Inflammatory macrophage treated with lipopolysaccharide for 1 hour (primary cell): Measurements from ENCODE around the gene RNASE8.

Experiments used
- DNase-seq, 2 donors: peaks; one replicate each; pipeline ENCODE4 v3.0.0-alpha.2; 2020 to 2022

Gene RNASE8

GRCh38 chr14:21093769-21094681, 36.4 kb downstream of the RNASE8 start:
- no peak for DNase-seq

DNA sequence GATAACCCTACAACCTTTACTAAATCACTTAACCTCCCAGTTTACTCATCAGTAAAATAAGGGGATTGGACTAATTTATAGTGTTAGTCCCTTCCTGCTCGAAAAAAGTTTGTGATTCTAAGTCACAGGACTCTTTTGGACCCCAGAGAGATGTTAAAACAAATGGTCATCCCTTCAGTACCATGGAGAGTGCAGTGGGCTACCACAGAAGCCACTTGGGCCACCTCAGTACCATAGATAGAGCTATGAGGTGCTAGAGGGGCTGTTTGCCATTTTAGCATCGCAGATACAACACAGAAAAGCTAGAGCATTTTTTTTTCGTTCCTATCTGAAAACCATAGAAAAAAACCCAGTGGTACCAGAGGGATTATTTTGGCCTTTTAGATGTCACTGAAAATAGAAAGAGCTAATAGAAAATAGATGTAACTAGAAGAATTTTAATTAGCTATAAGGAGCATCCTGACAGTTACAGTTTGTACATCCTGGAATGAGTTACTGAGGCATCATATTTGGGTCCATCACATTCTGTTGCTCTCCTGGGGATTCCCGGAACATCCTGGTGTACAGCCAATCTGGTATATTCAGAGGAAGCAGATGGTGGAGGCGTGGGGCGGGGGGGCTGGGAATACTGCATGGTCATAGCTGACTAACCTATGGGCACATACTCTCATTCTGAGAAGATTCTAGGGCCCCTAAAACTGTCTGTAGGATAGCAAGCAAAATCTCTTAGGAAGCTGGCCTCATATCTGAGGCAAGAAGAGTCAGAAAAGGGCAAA, 38.0 kb downstream of the RNASE8 start:
- no peak for DNase-seq

- DNase-seq: no peak
Observed at GRCh38 chr14:21096438-21096837, 38.8 kb downstream of the RNASE8 start.

GRCh38 chr14:21096978-21097635, 39.5 kb downstream of the RNASE8 start:
- no peak for DNase-seq

DNA sequence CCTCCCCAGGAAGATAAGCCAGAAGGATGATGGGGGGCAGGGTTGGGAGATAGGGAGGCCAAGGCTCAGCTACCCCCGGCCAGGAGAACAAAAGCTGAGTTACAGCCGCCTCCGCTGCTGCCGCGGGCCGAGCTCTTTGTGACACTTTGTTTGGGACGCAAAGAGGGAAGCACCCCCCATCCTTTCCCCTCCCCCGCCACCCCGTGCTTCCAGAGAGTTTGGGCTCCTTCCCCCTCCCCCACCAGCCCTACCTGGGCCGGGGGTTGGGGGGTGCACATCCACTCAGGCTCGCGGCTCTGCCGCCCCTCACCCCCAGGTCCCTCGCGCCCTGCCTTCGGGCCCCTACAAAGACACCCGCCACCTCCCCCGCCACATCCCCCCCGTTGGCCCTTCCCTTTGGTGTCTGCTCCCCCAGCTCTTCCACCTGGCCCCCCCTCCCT, 40.0 kb downstream of the RNASE8 start:
- DNase-seq: no peak

DNA sequence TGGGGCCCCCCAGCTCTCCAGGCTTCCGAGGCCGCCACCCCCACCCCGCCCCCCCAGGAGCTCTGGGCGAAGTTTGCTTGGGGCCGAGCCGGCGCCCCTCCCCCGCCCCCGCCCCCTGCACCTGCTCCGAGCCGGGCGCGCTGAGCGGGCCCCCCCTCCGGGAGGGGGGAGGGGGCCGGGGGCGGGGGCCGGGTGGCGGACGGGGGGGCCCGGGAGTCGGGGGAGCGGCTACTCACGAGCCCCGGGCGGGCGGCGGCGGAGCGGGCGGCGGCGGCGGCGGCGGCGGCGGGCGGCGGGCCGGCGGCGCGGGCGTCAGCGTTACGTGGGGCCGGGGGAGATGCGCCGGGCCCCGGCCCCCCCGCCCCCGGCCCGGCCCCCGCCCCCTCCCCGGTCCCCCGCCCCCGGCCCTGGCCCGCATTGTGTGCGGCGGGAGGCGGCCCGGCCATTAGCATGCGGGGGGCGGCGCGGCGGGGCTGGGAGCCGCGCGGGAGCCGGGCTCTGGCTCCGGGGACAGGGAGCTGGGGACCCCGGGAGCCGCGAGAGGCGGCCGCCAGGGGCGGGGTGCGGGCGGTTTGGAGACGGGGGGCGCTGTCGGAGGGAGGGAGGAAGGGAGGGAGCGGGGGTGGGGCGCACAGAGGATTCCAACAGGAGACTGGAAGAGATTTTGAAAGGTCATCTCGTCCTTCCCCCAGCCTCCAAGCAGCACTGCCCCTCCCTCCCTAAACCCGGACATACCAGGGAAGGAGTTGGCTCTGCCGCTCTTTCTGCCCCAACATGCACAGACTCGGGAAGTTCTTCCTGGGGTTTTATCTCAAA, 40.7 kb downstream of the RNASE8 start, which contains the start of gene ZNF219:
Gene ZNF219, minus strand, starts transcription at position 580 of the 816 bp plus-strand sequence. CDS start 5,064 bp downstream, outside the sequence.
- DNase-seq: no peak

- no peak for DNase-seq
Observed at GRCh38 chr14:21098892-21099595, 41.4 kb downstream of the RNASE8 start.

- DNase-seq: no peak
Observed at GRCh38 chr14:21099596-21099985, 42.0 kb downstream of the RNASE8 start.

DNA sequence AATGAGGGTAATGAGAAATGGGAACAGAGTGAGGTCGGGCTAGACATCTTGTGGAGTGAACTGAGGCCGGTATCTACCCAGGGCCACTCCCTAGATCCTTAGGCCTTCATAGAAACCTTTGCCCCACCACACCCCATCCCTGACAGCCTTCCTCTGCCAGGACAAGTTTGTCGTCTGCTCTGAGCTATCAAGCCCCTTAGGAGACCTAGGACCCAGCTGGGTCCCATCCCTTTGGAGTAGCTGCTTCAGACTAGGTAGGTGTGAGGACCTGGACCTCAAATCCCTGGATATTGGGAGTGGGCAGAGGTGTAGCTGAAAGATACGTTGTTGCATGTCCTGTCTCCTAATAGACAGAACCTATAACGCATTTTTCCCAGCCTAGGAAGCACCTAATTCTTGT, 43.3 kb downstream of the RNASE8 start, which contains the start of gene TMEM253:
Gene TMEM253, plus strand, starts transcription at position 136 of the 400 bp plus-strand sequence. CDS start 278 bp downstream, outside the sequence.
- no peak for DNase-seq

DNA sequence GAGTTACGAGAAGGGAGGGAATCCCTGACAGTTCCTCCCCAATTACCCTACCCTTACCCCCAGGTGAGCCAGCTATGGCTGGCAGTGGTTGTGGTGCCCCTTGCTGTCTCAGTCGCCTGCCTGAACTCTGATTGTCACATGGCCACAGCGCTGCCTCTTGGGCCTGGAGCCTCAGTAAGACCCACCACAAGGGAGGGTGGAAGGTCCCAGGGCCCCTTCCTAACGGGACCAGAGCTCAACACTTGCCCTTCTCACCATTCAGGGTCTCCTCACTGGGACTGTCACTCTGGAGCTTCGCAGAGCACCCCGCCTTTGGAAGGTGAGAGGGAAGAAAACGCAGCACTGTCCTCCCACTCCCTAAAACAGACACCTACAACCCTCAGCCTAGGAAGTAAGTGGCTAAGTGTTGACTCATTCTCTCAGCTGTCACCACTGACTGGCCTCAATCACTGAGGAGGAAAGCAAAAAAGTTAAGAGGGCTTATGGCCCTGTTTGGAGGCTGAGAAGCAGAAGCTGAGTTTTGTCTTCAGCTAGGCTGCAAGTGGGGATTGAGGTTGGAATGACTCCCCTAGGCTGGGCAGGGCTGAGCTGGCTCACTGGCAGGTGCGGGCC, 44.3 kb downstream of the RNASE8 start:
- no peak for DNase-seq

DNA sequence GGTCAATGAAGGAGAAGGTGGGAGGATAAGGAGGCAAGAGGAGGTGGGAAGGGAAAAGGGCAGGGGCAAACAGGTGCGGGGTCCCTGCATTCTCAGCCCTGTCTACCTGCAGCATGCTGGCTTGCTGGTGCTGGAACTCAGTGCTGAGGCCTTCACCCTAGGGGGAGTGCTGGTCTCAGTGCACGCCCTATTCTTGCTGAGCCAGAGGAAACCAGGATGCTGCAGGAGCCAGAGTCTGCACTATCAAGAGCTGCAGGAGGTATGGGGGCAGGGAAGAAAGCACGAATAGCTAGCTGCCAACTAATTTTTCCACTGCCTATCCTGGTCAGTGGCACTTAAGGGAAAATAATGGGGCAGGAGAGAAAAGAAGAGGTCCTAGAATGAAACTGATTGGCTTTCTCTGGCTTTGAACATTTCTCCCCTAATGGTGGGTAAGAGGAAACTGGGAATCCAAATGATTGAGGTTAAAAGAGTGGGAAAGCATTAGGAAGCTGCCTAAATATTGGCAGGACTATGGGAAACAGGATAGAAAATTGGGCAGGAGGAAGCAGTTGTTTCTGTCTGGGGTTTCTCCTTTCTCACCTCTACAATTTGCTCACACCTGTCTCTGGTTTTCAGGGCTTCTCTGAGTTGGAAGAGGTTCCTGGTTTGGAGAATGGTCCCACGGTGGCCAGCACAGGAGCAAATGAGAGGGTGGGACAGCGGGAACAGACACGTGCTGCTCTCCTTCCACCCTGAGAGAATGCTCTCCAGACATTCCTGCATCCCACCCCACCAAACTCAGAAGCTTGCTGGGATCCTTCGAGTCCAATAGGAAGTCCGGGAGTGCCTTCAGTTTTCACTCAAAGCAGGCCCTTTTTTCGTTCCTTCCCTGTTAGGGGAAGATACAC, 45.1 kb downstream of the RNASE8 start:
- DNase-seq: no peak

GRCh38 chr14:21103411-21103709, 45.7 kb downstream of the RNASE8 start:
- no peak for DNase-seq

GRCh38 chr14:21103710-21104447, 46.3 kb downstream of the RNASE8 start:
- peak; percentile 95 to 98 for DNase-seq

GRCh38 chr14:21104448-21105060, 46.9 kb downstream of the RNASE8 start:
- DNase-seq: peak; percentile 55 to 67

- DNase-seq: peak in 1 of 2 donors; percentile 30
Observed at GRCh38 chr14:21105095-21105494, 47.5 kb downstream of the RNASE8 start.

DNA sequence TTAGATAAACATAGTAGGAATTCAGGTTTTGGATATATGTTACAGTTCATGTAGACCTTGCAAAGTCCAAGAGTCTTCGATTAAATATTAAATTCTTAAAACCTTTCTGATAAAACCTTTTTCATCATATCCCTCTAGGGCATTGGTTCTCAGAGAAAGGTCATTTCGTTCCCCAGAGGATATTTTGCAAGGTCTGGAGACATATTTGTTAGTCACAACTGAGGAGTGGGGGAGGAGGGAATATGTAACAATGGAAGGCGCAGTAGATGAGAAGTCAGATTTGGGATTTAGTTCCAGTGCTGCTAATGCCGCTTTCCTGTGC, 48.5 kb downstream of the RNASE8 start:
- DNase-seq: peak; percentile 73 to 78

DNA sequence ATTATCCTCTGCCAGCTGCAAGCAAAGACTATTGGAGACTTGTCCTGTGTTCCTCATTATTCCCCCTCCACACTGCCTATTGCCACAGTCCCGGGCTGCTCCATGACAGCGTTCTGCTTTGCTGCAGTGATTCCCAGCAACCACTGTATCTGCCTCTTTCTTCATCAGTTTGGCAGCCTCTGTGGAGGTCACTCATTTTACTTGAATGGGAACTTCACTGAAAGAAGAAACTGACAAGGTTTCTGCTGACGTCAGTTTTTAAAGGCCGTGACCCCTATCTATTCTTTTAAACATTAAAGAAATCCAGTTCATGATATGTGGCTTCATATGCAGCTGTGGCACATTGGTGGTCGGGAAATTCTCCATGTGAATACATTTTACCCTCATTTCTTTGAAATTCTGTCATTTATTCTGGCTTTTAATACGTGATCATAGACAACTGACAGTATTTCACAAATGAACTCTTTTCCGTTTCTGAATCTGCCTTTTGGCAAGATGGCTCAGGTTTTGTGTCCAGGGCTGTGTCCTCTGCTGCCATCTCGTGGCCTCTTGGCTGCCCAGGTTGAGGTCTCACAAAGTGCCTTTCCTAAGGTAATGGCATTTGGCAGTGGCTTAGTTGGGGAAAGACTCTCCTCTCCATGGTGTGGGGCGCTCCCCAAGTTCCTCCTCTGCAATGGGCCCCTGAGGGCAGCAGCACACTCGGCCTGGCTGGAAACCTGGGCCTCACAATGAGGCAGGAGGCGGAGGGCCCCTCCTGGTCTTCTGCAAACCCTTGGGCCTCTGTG, 49.1 kb downstream of the RNASE8 start:
- peak; percentile 72 to 74 for DNase-seq

GRCh38 chr14:21107283-21107800, 49.7 kb downstream of the RNASE8 start:
- DNase-seq: no peak
